Measurements from ENCODE around the gene CACNA1C.

- TF ChIP-seq CTCF (conservative IDR thresholded peaks at IDR 0.05 in 1 of 2, IDR thresholded peaks at IDR 0.05 in 1 of 2; ENCODE audit: extremely low read depth in 1 of 2, insufficient read depth in 1 of 2, low read depth in 1 of 2, low read length in 2 of 2): no peak
- TF ChIP-seq EZH2 (IDR thresholded peaks at IDR 0.05; ENCODE audit: borderline replicate concordance, low read length): no peak
Observed at GRCh38 chr12:2460051-2460670, 407.4 kb downstream of the CACNA1C start.
